ENCODE data around the gene GNB3.

GNB3 gene

GRCh38 chr12:6817098-6817497 is 23.6 kb upstream of the GNB3 start:
- Histone ChIP-seq H2AK5ac (ENCODE audit: low read length) (no peak overlapping the region), H3K9ac (ENCODE audit: low read length) (no peak overlapping the region), H4K8ac (ENCODE audit: low read depth, low read length) (no peak overlapping the region), H3K27ac (ENCODE audit: low read depth, low read length) (no peak overlapping the region), H2BK5ac (ENCODE audit: low read length) (no peak overlapping the region), H3K56ac (ENCODE audit: low read length) (no peak overlapping the region), H3K79me1 (ENCODE audit: low read length) (no peaks in the 10 kb centered on the region), H4K5ac (ENCODE audit: low read length) (no peak overlapping the region), H3K79me2 (ENCODE audit: control insufficient read depth, insufficient read depth, low read length) (no peaks in the 10 kb centered on the region), H3K23ac (ENCODE audit: low read length) (no peak overlapping the region), H3K4me3 (ENCODE audit: low read length) (no peak overlapping the region), H3K27me3 (ENCODE audit: insufficient read depth, low read length, poor library complexity) (no peaks in the 10 kb centered on the region), H3K4me2 (ENCODE audit: low read length) (no peak overlapping the region), H3K4ac (ENCODE audit: low read depth, low read length) (no peak overlapping the region), H3K36me3 (ENCODE audit: control insufficient read depth, insufficient read depth, low read length) (no peaks in the 10 kb centered on the region), H3K4me1 (ENCODE audit: control insufficient read depth, low read depth, low read length) (peaks cover 4% of the 10 kb centered on the region), H2BK15ac (replicated peaks; ENCODE audit: low read depth) (no peak overlapping the region), H2BK120ac (ENCODE audit: low read depth, low read length) (no peak overlapping the region), H3K18ac (ENCODE audit: low read length) (no peak overlapping the region)
- DNase-seq, result no peak
- no CpG with 5 or more reads among the region's 8 CpGs for WGBS (ENCODE audit: extremely low coverage, insufficient coverage, low lambda C conversion rate)

- Histone ChIP-seq H3K4ac (ENCODE audit: low read depth, low read length) (no peak overlapping the region), H3K4me2 (ENCODE audit: low read length) (no peak overlapping the region), H3K4me1 (ENCODE audit: control insufficient read depth, low read depth, low read length) (peaks cover 8% of the 10 kb centered on the region), H3K79me2 (ENCODE audit: control insufficient read depth, insufficient read depth, low read length) (no peaks in the 10 kb centered on the region), H3K9ac (ENCODE audit: low read length) (no peak overlapping the region), H3K4me3 (ENCODE audit: low read length) (no peak overlapping the region), H3K27me3 (ENCODE audit: insufficient read depth, low read length, poor library complexity) (no peaks in the 10 kb centered on the region), H4K5ac (ENCODE audit: low read length) (no peak overlapping the region), H3K79me1 (ENCODE audit: low read length) (no peaks in the 10 kb centered on the region), H2BK120ac (ENCODE audit: low read depth, low read length) (no peak overlapping the region), H3K56ac (ENCODE audit: low read length) (peak overlapping the region; percentile 54), H3K23ac (ENCODE audit: low read length) (no peak overlapping the region), H4K8ac (ENCODE audit: low read depth, low read length) (no peak overlapping the region), H3K36me3 (ENCODE audit: control insufficient read depth, insufficient read depth, low read length) (no peaks in the 10 kb centered on the region), H3K27ac (ENCODE audit: low read depth, low read length) (no peak overlapping the region), H3K18ac (ENCODE audit: low read length) (no peak overlapping the region), H2BK5ac (ENCODE audit: low read length) (no peak overlapping the region), H2BK15ac (replicated peaks; ENCODE audit: low read depth) (no peak overlapping the region), H2AK5ac (ENCODE audit: low read length) (peak overlapping the region; percentile 5)
- 100% methylated on average over 14 of the region's 20 CpGs for whole genome bisulfite sequencing (ENCODE audit: extremely low coverage, insufficient coverage, low lambda C conversion rate)
- DNase-seq, result no peak
Measured at GRCh38 chr12:6817662-6818157, 23.0 kb upstream of the GNB3 start.

GRCh38 chr12:6818222-6818621 is 22.5 kb upstream of the GNB3 start:
- Histone ChIP-seq H3K4me3 (ENCODE audit: low read length) (no peak overlapping the region), H3K27ac (ENCODE audit: low read depth, low read length) (no peak overlapping the region), H3K4ac (ENCODE audit: low read depth, low read length) (no peak overlapping the region), H3K56ac (ENCODE audit: low read length) (no peak overlapping the region), H3K79me1 (ENCODE audit: low read length) (no peaks in the 10 kb centered on the region), H3K18ac (ENCODE audit: low read length) (no peak overlapping the region), H3K4me2 (ENCODE audit: low read length) (no peak overlapping the region), H3K4me1 (ENCODE audit: control insufficient read depth, low read depth, low read length) (peaks cover 8% of the 10 kb centered on the region), H3K23ac (ENCODE audit: low read length) (no peak overlapping the region), H3K27me3 (ENCODE audit: insufficient read depth, low read length, poor library complexity) (no peaks in the 10 kb centered on the region), H2AK5ac (ENCODE audit: low read length) (no peak overlapping the region), H4K5ac (ENCODE audit: low read length) (no peak overlapping the region), H3K79me2 (ENCODE audit: control insufficient read depth, insufficient read depth, low read length) (no peaks in the 10 kb centered on the region), H4K8ac (ENCODE audit: low read depth, low read length) (no peak overlapping the region), H3K36me3 (ENCODE audit: control insufficient read depth, insufficient read depth, low read length) (no peaks in the 10 kb centered on the region), H2BK15ac (replicated peaks; ENCODE audit: low read depth) (no peak overlapping the region), H2BK5ac (ENCODE audit: low read length) (no peak overlapping the region), H3K9ac (ENCODE audit: low read length) (no peak overlapping the region), H2BK120ac (ENCODE audit: low read depth, low read length) (no peak overlapping the region)
- no CpG with 5 or more reads among the region's 10 CpGs for WGBS (ENCODE audit: extremely low coverage, insufficient coverage, low lambda C conversion rate)
- DNase-seq, result peak; percentile 43

- no peak overlapping the region for H3K4me3 ChIP-seq (ENCODE audit: low read length)
- no peak overlapping the region for H2BK5ac ChIP-seq (ENCODE audit: low read length)
- H3K4ac ChIP-seq (ENCODE audit: low read depth, low read length), result no peak overlapping the region
- no peak overlapping the region for H3K23ac ChIP-seq (ENCODE audit: low read length)
- no peaks in the 10 kb centered on the region for H3K79me1 ChIP-seq (ENCODE audit: low read length)
- no peak overlapping the region for H3K9ac ChIP-seq (ENCODE audit: low read length)
- WGBS (ENCODE audit: extremely low coverage, insufficient coverage, low lambda C conversion rate), result no CpG with 5 or more reads among the region's 5 CpGs
- H3K27ac ChIP-seq (ENCODE audit: low read depth, low read length), result no peak overlapping the region
- no peaks in the 10 kb centered on the region for H3K27me3 ChIP-seq (ENCODE audit: insufficient read depth, low read length, poor library complexity)
- H3K18ac ChIP-seq (ENCODE audit: low read length), result no peak overlapping the region
- H2AK5ac ChIP-seq (ENCODE audit: low read length), result no peak overlapping the region
- H3K56ac ChIP-seq (ENCODE audit: low read length), result no peak overlapping the region
- H3K4me2 ChIP-seq (ENCODE audit: low read length), result no peak overlapping the region
- no peak overlapping the region for H4K8ac ChIP-seq (ENCODE audit: low read depth, low read length)
- no peak for DNase-seq
- peaks cover 8% of the 10 kb centered on the region for H3K4me1 ChIP-seq (ENCODE audit: control insufficient read depth, low read depth, low read length)
- no peak overlapping the region for H4K5ac ChIP-seq (ENCODE audit: low read length)
- no peak overlapping the region for H2BK15ac ChIP-seq (replicated peaks; ENCODE audit: low read depth)
- no peaks in the 10 kb centered on the region for H3K79me2 ChIP-seq (ENCODE audit: control insufficient read depth, insufficient read depth, low read length)
- H3K36me3 ChIP-seq (ENCODE audit: control insufficient read depth, insufficient read depth, low read length), result no peaks in the 10 kb centered on the region
- no peak overlapping the region for H2BK120ac ChIP-seq (ENCODE audit: low read depth, low read length)
Measured at GRCh38 chr12:6818645-6819044, 22.1 kb upstream of the GNB3 start.

GRCh38 chr12:6819106-6820030 is 21.4 kb upstream of the GNB3 start:
- Histone ChIP-seq H3K9ac (ENCODE audit: low read length) (no peak overlapping the region), H2BK5ac (ENCODE audit: low read length) (no peak overlapping the region), H2AK5ac (ENCODE audit: low read length) (no peak overlapping the region), H3K4me1 (ENCODE audit: control insufficient read depth, low read depth, low read length) (peaks cover 8% of the 10 kb centered on the region), H2BK15ac (replicated peaks; ENCODE audit: low read depth) (no peak overlapping the region), H3K56ac (ENCODE audit: low read length) (peak overlapping the region; percentile 44), H4K8ac (ENCODE audit: low read depth, low read length) (no peak overlapping the region), H3K4me2 (ENCODE audit: low read length) (no peak overlapping the region), H3K79me2 (ENCODE audit: control insufficient read depth, insufficient read depth, low read length) (no peaks in the 10 kb centered on the region), H3K18ac (ENCODE audit: low read length) (no peak overlapping the region), H3K23ac (ENCODE audit: low read length) (peak overlapping the region; percentile 33), H3K4ac (ENCODE audit: low read depth, low read length) (no peak overlapping the region), H3K4me3 (ENCODE audit: low read length) (no peak overlapping the region), H3K36me3 (ENCODE audit: control insufficient read depth, insufficient read depth, low read length) (no peaks in the 10 kb centered on the region), H3K79me1 (ENCODE audit: low read length) (no peaks in the 10 kb centered on the region), H4K5ac (ENCODE audit: low read length) (no peak overlapping the region), H3K27me3 (ENCODE audit: insufficient read depth, low read length, poor library complexity) (no peaks in the 10 kb centered on the region), H2BK120ac (ENCODE audit: low read depth, low read length) (no peak overlapping the region), H3K27ac (ENCODE audit: low read depth, low read length) (no peak overlapping the region)
- no CpG with 5 or more reads among the region's 13 CpGs for WGBS (ENCODE audit: extremely low coverage, insufficient coverage, low lambda C conversion rate)
- DNase-seq, result peak; percentile 30

Data from mesendoderm (in vitro differentiated cells).